GM19463 (cell line): Measurements from ENCODE around the gene PCSK2.
A peak's percentile ranks its signal among the peaks of the same experiment; 100 is the strongest.

ENCODE experiments used
- ATAC-seq: cut with Tn5 transposase; IDR thresholded peaks from one replicate; pipeline ENCODE4 v1.9.1; 2021; ENCODE audit warnings: mild to moderate bottlenecking, moderate library complexity; ENCODE audit not compliant: unreplicated experiment

The PCSK2 gene

DNA sequence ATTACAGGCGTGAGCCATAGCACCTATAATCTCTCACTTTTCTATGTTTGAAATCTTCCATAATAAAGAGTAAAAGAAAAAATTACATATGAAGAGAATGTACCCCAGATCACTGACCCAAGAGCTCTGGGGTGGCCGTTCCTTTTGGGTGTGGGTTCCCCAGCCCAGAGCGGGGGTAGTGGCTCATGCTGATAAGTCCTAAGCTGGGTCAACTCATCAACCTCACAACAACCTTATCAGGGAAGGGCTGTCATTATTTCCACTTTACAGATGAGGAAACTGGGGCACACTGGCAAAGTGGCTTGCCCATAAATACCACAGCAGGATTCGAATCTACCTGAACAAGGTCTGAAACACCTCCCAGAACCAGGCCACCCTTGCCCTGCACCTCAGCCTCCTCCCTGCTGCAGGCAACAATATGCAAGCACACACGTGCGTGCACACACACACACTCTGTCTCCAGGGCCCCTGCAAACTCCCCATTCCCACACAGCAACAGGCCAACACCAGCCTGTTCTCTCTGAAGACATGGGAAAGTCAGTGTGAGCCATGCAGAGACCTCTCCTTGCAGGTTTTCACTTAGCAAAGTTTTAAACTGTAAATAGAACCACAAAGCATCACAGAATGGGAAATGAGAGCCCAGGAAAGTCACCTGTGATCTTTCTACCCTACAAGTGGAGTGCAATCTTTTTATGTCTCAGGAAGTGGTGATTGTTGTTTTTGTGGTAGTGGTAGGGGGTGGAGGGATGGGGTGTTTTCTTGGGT is 276.6 kb downstream of the PCSK2 start:
- no peak for ATAC-seq

DNA sequence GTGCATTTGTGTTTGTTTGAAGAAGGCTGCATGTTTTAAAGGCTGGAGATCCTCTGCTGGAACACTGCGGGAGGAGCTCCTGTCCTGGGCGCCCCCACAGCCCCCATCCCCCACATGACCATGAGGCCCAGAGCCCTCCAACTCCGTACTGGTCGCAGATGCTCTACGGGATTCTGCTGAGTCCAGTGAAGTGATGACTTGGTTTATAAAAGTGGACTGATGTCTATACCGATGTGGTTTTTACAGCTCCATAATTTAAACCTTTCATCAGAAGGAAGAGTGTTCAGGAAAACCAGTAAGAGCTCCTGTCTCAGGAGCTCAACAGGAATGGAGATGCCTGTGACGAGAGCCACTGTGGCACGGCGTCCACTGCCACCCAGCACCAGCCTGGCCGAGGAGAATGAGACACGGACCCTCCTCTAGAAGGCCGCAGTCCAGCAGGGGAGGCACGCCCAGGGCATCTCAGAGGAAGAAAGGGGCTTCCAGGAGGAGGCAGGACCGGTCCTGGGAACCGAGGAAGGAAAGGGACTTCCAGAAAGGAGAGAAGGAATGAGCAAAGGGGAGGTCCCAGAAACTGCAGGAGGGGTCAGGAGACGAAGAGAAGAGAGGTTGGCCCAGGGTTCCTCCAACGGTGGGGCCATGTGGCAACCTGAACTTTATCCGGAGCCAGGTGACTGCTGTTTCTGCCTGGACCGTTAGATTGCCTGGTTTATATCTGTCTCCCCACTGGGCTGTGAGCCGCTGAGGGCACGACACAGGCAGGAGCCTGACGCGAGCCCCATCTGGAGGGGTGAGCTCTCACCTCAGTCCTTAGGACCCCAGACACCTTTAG is 277.4 kb downstream of the PCSK2 start:
- ATAC-seq, result peak; percentile 24

DNA sequence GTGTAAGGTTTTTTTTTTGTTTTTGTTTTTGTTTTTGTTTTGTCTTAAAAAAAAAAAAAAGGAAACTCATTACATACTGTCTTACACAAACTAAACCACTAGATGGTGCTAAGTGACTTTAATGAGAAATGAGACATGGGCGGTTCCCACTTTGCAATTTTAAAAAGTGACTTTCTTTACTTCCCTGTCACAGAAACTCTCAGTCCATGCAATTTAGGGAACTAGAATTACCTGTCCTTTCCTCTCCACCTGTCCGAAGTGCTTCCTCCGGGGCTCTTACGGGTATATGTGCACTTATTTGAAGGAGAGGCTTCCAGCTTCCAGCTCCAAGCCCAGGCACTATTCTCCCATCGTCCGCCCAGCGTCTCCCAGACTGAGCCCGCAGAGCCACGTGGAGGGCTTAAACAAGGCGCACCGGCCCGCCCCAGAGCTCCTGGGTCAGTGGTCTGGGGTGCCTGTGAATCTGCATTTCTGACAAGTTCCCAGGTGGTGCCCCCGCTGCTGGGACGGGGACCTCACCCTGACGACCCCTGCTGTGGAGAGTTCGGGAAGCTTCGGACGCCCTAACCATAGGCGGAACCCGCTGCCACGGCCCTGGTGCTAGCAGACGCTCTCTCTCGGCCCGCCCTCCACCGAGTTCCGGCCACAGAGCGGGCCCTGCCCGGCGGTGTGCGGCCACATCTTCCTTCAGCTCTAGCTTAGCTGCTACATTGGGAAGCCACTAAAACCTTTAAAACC is 278.2 kb downstream of the PCSK2 start:
- ATAC-seq, result peak; percentile 68

DNA sequence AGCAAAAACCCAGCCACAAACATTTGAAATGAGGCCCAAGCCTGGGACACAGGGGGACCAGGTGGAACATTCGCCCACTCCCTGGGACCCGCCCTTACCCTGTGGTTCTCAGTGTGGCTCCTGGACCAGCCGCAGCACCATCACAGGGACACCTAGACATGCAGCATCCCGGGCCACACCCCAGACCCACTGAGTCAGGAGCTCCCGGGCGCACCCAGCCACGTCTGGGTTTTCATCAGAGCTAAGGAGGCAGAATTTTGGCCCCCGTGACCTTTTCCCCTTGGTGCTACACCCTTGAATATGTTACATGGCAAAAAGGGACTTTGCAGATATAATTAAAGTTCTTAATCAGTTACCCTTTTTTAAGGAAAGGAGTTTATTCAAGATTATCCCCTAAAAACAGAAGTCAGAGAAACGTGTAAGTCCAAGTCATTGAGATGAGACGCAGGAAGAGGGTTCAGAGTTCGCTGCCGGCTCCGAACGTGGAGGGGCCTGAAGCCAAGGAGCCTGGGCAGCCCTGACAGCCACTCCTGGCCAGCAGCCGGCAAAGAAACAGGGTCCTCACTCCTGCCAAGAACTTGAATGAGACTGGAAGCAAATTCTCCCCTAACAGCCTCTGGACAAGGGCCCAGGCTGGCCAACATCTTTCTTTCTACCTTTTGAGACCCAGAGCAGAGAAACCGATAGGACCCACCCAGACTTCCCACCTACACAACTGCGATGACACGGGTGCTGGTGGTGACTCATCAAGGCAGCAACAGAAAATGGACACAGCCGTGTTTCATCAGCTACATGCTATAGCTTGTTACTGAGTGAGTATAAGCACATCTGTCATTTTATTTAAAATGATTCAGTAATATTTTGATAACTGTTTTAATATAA is 279.0 kb downstream of the PCSK2 start:
- ATAC-seq, result peak; percentile 9

DNA sequence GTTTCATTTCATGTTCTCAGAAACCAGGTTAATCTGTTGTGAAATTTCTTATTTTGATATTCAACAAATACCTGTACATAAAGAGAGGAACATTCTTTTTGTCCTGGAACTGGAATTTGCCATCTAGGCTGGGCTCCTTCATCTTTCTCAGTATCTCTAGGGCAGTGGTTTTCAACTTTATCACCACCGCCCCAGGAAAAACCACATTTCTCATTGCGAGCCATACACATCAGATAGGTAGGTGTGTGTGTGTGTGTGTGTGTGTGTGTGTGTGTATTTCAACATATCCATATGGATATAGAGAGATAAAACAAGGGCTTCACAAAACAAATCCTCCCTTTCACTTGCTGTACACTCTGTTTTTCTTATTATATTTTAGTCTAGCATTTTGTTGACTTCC is 280.2 kb downstream of the PCSK2 start:
- ATAC-seq, result no peak

DNA sequence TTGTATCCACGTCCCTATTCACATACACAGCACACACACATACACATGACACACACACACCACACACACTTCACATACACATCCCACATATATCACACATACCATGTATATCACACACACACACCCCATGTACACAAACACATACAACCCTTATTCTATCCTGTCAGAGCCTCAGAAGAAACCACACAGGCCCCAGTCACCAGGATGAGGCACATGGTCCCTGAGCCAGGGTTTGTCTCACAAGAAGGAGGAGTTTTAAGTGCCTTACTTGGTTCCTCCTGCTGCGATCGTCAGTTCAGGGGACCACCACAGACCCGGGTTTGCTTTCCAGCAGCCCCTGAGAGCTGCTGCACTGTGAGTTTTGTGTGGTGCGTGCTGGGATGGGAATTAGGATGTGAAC is 280.7 kb downstream of the PCSK2 start:
- no peak for ATAC-seq

DNA sequence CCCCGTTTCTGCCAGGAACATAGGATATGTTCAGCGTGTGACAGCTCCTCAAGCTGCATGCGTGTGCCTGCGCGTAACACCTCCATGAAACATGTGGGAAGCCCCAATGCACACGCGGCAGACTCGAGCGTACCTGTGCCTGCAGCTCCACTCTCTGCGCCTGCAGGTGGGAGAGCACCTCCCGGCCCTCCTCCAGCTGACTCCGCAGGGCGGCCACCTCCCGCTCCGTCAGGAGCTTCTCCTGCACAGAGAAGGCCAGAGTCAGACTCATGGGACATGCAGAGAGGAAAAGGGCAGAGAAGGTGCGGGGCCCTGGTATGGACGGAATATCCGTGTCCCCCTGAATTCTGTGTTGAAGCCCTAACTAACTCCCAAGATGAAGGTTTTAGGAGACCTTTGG is 281.9 kb downstream of the PCSK2 start:
- no peak for ATAC-seq

DNA sequence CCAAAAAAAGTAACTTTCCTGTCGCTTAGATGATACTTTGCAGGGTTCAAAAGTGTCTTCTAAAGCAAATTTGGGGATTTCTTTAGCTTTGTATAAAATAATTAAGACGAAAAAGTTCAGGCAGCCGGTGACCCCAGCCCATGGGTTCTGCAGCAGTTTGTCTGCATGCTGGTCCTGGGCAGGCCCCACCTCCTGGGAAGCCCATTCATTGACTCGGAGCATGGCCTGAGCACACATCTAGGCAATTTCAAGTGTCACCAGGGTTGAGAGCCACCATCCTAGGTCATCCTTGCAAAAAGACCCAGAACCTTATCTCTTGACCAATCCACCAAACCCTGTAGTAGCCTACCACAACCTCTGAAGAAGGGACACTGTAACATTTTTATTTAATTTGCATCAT is 283.7 kb downstream of the PCSK2 start:
- no peak for ATAC-seq

DNA sequence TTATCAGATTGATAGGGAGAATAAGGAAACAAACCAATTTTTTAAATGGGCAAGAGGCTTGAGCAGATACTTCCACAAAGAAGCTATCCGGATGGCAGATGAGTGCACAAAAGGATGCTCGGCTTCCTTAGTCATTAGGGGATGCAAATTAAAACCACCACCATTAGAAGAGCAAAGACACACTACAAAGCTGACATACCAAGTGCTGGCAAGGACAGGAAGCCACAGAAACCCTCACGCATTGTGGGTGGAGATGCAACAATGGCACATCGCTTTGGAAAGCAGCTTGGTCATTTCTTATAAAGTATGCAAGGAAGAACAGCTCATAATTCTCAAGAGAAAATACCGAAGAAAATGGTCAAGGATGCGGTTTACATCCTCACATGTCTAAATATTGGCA is 284.6 kb downstream of the PCSK2 start:
- ATAC-seq, result no peak

DNA sequence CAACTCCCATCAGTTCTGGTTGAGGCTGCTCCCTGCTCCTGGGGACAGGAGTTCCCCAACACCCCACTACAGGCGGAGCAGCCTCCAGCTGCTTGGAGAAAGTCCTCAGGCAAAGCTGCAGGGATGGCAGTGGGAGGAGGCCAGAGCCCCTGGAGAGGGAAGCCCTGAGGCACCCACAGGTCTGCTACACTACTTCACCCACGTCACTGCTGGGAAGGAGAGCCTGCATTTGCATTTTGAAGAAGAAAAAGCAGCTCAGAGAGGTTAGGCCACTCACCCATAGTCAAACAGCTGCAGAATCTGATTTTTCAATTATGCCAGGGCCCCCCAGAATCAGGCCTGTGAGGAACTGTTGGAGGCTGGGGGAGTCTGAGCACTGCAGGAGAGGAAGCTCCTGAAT is 287.1 kb downstream of the PCSK2 start:
- no peak for ATAC-seq

DNA sequence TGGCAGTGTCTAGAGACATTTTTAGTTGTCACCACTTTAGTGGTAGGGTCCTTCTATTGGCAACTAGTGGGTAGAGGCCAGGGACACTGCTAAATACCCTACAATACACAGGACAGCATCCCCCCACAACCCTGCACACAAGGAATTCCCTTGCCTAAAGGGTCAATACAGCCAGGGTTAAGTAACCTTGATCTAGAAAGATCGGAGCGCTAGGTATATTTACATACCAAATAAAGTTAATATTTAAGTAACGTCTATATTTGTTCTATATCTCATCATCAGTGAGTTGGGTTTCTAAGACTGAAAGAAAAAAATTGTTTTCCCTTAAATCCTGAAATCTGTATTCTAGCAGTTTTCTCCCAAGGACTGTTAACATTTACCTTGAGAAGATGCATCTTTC is 288.2 kb downstream of the PCSK2 start:
- no peak for ATAC-seq

DNA sequence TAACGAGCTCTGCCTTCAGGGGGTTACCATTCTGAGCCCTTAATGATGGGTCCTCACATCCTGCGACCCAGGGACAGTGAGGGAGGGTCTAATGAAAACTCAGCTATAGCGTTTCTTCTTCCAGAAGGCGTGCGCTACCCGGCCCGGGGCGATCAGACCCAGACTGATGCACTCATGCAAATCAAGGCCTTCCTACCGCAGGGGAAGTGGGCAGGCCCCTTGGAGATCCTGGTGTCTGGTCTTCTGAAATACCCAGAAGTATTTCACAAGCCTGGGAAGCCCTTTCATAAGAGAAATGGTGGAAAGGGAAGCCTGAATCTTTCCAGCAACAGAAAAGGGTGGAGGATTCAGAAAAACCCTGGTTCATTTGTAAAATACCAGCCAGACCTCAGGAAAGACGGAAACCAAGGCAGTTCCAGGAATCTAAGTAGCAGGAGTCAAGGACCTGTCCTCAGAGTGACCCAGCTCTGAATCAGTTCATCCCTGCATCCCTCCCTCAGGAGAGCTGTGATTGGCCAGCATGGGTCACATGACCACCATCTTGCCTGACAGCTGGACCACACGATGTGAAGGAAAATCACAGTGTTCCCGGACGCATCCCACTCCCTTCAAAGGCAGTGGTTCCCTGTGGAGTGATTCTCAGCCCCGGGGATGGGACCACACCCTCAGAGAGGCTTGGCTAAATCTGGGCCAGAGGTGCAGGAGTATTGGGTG is 291.7 kb downstream of the PCSK2 start:
- no peak for ATAC-seq

DNA sequence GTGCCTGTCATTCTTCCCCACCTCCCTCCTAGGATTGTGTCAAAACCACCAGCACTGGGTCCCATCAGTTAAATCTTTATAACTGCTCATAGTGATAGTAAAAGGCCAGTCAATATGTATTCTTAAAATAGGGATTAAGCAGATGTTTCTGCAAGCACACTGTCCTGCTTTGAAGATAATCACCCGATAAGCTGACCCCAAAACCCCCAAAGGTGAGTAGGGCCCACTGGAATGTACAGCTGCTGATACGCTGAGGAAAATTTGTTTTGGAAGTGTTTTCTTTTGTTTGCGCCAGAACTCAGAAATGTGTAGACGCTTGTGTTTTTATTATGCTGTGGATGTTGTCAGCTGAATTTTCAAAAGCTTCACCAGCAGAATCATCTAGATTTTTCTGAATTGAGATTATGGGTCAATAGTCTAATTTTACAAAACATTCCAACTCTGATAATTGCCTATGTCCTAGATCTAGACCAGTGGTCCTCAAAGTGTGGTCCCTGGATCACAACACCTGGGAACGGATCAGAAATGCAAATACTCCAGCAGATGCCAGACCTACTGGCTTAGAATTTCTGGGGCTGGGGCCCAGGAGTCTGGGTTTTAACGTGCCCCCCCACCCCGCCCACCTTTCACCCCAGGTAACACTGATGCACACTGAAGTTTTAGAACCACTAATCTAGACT is 292.9 kb downstream of the PCSK2 start:
- no peak for ATAC-seq

DNA sequence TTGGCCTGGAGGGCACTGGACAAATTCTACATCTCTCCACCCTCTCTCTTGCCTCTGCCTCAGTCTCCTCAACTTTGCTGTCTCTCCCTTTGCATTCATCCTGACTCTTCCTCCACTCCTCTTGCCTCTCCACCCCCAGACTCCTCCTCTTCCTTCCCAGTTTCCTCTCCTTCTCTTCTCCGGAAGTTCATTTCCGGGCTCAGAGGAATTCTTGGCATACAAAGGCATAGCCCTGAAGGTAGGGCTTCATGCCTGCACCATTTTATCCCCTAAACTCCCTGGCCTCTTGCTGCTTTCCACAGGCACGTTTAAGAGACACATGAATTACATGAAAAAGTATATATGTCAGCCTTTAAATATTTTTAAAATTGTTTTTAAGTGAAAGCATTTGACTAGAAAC is 293.7 kb downstream of the PCSK2 start:
- no peak for ATAC-seq

DNA sequence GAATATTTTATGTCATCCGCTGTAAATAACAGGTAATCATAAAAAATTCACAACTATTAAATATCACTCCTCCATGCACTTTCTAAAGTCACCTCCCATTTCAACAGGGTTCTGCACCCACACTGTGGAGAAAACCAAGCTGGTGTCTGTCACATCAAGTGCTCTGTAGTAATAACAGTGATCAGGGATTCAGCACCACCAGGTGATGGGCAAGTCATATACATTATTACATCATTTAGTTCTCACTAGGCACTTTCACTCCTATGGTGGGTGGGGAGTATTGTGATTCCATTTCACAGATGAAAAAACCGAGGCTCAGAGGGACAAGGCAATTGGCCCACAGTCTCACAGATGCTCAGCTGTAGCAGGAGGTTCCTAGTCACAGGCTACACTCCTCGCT is 295.7 kb downstream of the PCSK2 start:
- ATAC-seq, result no peak

DNA sequence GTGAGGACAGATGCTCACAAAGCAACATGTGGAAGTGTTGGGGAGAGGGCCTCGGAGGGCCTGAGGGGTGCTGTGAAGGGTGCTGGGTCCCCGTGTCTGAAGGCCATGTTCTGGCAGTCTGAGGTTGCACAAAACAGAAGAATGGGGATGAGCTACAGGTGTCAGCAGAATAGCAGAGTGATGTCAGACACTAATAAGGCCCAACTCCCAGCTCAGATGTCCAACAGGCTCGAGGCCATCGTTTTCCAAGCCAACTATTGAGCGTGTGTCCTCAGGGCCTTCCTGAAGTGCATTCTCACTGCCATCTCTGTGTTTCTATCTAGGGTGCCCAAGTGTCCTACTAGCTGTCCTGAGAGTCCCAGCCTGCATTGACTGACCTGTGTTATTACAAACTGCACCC is 296.5 kb downstream of the PCSK2 start:
- ATAC-seq, result no peak

DNA sequence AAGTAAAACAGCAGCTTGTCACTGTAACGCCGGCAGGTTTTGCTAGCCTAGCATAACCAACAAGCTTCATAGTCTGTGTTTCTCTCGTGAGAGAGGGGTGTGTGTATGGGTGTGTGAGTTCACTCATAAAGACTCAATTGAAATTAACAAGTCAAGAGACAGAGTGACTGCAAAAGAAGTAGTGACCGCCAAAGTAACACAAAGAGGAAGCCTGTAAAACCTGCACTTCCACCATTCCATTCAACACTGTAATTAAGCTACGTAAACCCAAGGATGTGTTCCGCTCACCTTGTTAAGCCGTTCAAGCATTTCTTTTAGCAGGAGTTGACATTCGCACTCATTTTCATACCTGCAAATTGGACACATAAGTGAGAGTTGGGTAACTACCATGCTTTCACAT is 297.7 kb downstream of the PCSK2 start:
- ATAC-seq, result no peak

DNA sequence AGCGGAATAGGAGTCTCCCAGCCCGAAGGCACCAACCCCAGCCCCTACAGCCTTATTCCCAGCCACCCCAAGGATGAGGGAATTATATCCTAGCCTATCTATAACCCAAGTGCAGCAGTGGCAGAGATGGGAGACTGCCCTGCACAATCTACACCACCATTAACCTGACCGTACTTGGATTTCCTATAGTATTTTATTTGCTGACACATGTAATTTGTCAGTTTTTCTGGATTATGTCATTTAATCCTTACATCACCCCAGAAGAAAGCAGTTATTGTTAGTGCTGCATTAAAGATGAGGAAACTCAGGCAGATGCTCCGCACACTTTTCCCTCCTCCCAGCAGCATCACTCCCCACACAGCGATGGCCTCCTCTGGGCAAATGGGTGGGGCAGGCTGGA is 298.3 kb downstream of the PCSK2 start:
- no peak for ATAC-seq

DNA sequence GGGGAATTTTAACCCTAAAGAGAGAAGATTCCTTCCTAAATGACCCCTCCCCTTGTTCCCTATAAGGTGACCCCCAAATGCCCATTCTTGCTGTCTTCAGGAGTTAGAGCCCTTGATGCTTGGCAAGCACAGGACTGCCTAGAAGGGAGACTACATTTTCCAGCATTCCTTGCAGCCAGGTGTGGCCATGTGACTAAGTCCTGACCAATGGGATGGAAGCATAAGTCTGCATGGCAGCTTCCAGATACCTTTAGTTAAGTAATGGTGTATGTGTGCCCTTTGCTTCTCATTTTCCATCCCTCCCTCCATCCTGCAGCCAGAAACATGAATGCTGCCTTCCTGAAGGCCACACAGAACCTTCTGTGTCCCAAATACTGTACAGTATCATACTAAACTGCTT is 298.8 kb downstream of the PCSK2 start:
- peak; percentile 58 for ATAC-seq

DNA sequence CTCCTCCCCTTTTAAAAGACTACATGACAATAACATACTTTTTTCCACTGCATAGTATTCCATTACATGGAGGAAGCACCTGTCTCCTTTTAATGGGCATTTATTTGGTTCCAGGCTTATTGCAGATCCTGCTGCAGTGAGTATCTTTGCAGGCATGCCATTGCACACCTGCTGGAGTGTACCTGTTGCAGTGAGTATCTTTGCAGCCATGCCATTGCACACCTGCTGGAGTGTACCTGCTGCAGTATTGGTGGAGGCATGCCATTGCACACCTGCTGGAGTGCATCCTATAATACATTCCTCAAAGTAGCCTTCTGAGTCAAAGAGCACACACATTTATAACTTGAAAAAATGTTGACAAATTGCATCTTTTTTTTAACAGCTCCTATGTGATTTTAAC is 302.7 kb downstream of the PCSK2 start:
- ATAC-seq, result no peak
